SJCRH30 (cell line): Measurements from ENCODE around the gene CRYBB3. TPM values are rescaled to one million over a fixed set of nuclear protein-coding genes. Genes with fewer than 3 reads are reported as not detected.
A peak's percentile ranks its signal among the peaks of the same experiment; 100 is the strongest.
"Not testable (repeated sequence)": the region's sequence is repeated elsewhere in the genome, so short reads cannot be mapped to it uniquely, and the experiment has no call there.

Experiments
- DNase-seq, 2 experiments: peaks; one replicate each; pipeline ENCODE4 v3.0.0-alpha.2; 2015 to 2020
- H3K27ac ChIP-seq: fragments of 250-450 bp; sonication (Bioruptor Pico); 2 replicates; pipeline ENCODE4 v1.5.1; 2020; ENCODE audit warnings: mild to moderate bottlenecking, moderate library complexity
- H3K27me3 ChIP-seq: fragments of 250-450 bp; sonication (Bioruptor Pico); 2 replicates; pipeline ENCODE4 v1.5.1; 2020; ENCODE audit warnings: mild to moderate bottlenecking, moderate library complexity
- H3K36me3 ChIP-seq: fragments of 250-450 bp; sonication (Bioruptor Pico); 2 replicates; pipeline ENCODE4 v1.5.1; 2020; ENCODE audit warnings: mild to moderate bottlenecking, moderate library complexity
- H3K4me1 ChIP-seq: fragments of 250-450 bp; sonication (Bioruptor Pico); 2 replicates; pipeline ENCODE4 v1.5.1; 2020; ENCODE audit warnings: mild to moderate bottlenecking, moderate library complexity
- H3K4me3 ChIP-seq: fragments of 250-450 bp; sonication (Bioruptor Pico); 2 replicates; pipeline ENCODE4 v1.5.1; 2020; ENCODE audit warnings: mild to moderate bottlenecking, moderate library complexity
- H3K9me3 ChIP-seq: fragments of 250-450 bp; sonication (Bioruptor Pico); replicated peaks from 2 replicates; pipeline ENCODE4 v1.5.1; 2020; ENCODE audit warnings: mild to moderate bottlenecking, moderate library complexity
- total RNA-seq: library from RNA; depleted of rRNA; stranded (reverse); fragments of >200 nt; shearing (Covaris generic); gene quantifications from 2 replicates; pipeline ENCODE4 v1.2.3, GENCODE V29; 2014; rRNA removed

CRYBB3 gene
- total RNA-seq, 1 experiment from 2014 or later = not detected

- H3K27me3 ChIP-seq = peaks cover 15% of the 10 kb centered on the region
- no peak overlapping the region for H3K4me3 ChIP-seq
Observed at GRCh38 chr22:25235547-25236290, 36.1 kb downstream of the CRYBB3 start.

GRCh38 chr22:25236417-25236816 is 36.8 kb downstream of the CRYBB3 start:
- no peak for DNase-seq
- no peak overlapping the region for H3K27ac ChIP-seq
- peaks cover 17% of the 10 kb centered on the region for H3K27me3 ChIP-seq
- H3K4me3 ChIP-seq = no peak overlapping the region
- H3K36me3 ChIP-seq = no peaks in the 10 kb centered on the region
- H3K9me3 ChIP-seq = no peaks in the 10 kb centered on the region
- H3K4me1 ChIP-seq = no peaks in the 10 kb centered on the region

More at GRCh38 chr22:25235547-25236290, 36.1 kb downstream of the CRYBB3 start:
- Histone ChIP-seq H3K36me3 (no peaks in the 10 kb centered on the region), H3K9me3 (no peaks in the 10 kb centered on the region), H3K27ac (no peak overlapping the region), H3K4me1 (no peaks in the 10 kb centered on the region)
- DNase-seq = peak; percentile 89 to 91

- no peaks in the 10 kb centered on the region for H3K4me1 ChIP-seq
- no peaks in the 10 kb centered on the region for H3K36me3 ChIP-seq
- no peaks in the 10 kb centered on the region for H3K9me3 ChIP-seq
- DNase-seq = no peak
- no peak overlapping the region for H3K27ac ChIP-seq
- H3K4me3 ChIP-seq = no peak overlapping the region
- H3K27me3 ChIP-seq = peaks cover 17% of the 10 kb centered on the region
Observed at GRCh38 chr22:25237503-25237902, 37.8 kb downstream of the CRYBB3 start.

- H3K27ac ChIP-seq, H3K9me3 ChIP-seq, H3K36me3 ChIP-seq, H3K4me1 ChIP-seq, DNase-seq, H3K4me3 ChIP-seq: not testable (repeated sequence)
- H3K27me3 ChIP-seq = peaks cover 17% of the 10 kb centered on the region
Observed at GRCh38 chr22:25238058-25238457, 38.4 kb downstream of the CRYBB3 start.

- not testable (repeated sequence) for H3K27me3 ChIP-seq, H3K9me3 ChIP-seq, H3K36me3 ChIP-seq, H3K4me1 ChIP-seq, H3K4me3 ChIP-seq, DNase-seq, H3K27ac ChIP-seq
Observed at GRCh38 chr22:25255169-25255568, 55.5 kb downstream of the CRYBB3 start.

Other genes starting within 250 kb of the CRYBB3 start
- gene KIAA1671, start 247.1 kb upstream of the CRYBB3 start, total RNA-seq = 19.7 and 20.4 TPM in 2 replicates
- gene CRYBB2, start 19.8 kb downstream of the CRYBB3 start, total RNA-seq = 0.24 and 0.30 TPM in 2 replicates